ENCODE data around the gene CHRM5.

Gene CHRM5

GRCh38 chr15:33968224-33968623, at the start of gene CHRM5:
Gene CHRM5 (plus strand): TSS chr15:33968497. CDS start chr15:34062718, 94,221 bp downstream.
- DNase-seq: no peak

GRCh38 chr15:33923446-33923845, 44.9 kb upstream of the CHRM5 start:
- DNase-seq: no peak

GRCh38 chr15:33926260-33926659, 42.0 kb upstream of the CHRM5 start:
- DNase-seq: no peak

GRCh38 chr15:33932734-33933133, 35.6 kb upstream of the CHRM5 start:
- no peak for DNase-seq

GRCh38 chr15:33934396-33934795, 33.9 kb upstream of the CHRM5 start:
- no peak for DNase-seq

GRCh38 chr15:33934921-33935320, 33.4 kb upstream of the CHRM5 start:
- DNase-seq: peak; percentile 74

- DNase-seq: no peak
These were observed 26.8 kb upstream of the CHRM5 start for GRCh38 chr15:33941279-33942063.

- no peak for DNase-seq
These were observed 22.1 kb upstream of the CHRM5 start for GRCh38 chr15:33946152-33946551.

GRCh38 chr15:33955945-33956344, 12.4 kb upstream of the CHRM5 start:
- no peak for DNase-seq

GRCh38 chr15:33956397-33956796, 11.9 kb upstream of the CHRM5 start:
- DNase-seq: no peak

- no peak for DNase-seq
These were observed 8.3 kb upstream of the CHRM5 start for GRCh38 chr15:33959844-33960548.

GRCh38 chr15:33960549-33960935, 7.8 kb upstream of the CHRM5 start:
- no peak for DNase-seq

GRCh38 chr15:33963831-33964664, 4.2 kb upstream of the CHRM5 start:
- peak; percentile 36 for DNase-seq

GRCh38 chr15:33964665-33965040, 3.6 kb upstream of the CHRM5 start:
- DNase-seq: no peak

- DNase-seq: no peak
These were observed 524 bp downstream of the CHRM5 start for GRCh38 chr15:33968821-33969220.

GRCh38 chr15:33971811-33972210, 3.5 kb downstream of the CHRM5 start:
- DNase-seq: no peak

- no peak for DNase-seq
These were observed 6.8 kb downstream of the CHRM5 start for GRCh38 chr15:33975022-33975565.

- no peak for DNase-seq
These were observed 11.9 kb downstream of the CHRM5 start for GRCh38 chr15:33980159-33980558.

GRCh38 chr15:33982516-33982915, 14.2 kb downstream of the CHRM5 start:
- no peak for DNase-seq

- peak; percentile 79 for DNase-seq
These were observed 17.0 kb downstream of the CHRM5 start for GRCh38 chr15:33985287-33985686.

- DNase-seq: no peak
These were observed 17.5 kb downstream of the CHRM5 start for GRCh38 chr15:33985751-33986150.

- no peak for DNase-seq
These were observed 19.1 kb downstream of the CHRM5 start for GRCh38 chr15:33987444-33987843.

- no peak for DNase-seq
These were observed 20.1 kb downstream of the CHRM5 start for GRCh38 chr15:33988384-33988783.

All from fibroblast of skin of right quadriceps (primary cell).